K562 (cell line): ENCODE results near the gene FASTK. TPM values are rescaled to one million over a fixed set of nuclear protein-coding genes. Genes with fewer than 3 reads are reported as not detected.

Experiments used
- ATAC-seq: fragments of 200-7000 bp; cut with Tn5 transposase; 3 replicates; pipeline ENCODE4 v1.9.1; 2020; ENCODE audit warnings: moderate library complexity
- BruUV-seq: library from RNA; stranded (reverse); fragments of 400-500 nt; replicated peaks from 2 replicates; lab custom pipeline; 2021; lab: Mats Ljungman, UMichigan
- CTCF ChIA-PET: fragments of 300-600 bp; formaldehyde crosslinking; extraction: SDS; loops from one replicate; lab custom pipeline; 2021; ENCODE audit warnings: low intra/inter-chr PET ratio; lab: Yijun Ruan, JAX
- POLR2A ChIA-PET: fragments of 300-600, 350-650 bp; sonication (Branson Sonifier 250); formaldehyde crosslinking; extraction: SDS; loops from one replicate; lab custom pipeline; 2021; ENCODE audit warnings: antibody characterized with exemption, inconsistent platforms; lab: Yijun Ruan, JAX
- DNase-seq, 4 experiments: peaks; one replicate each; pipeline versions ENCODE4 v3.0.0 to v3.0.0-alpha.2; 2011 to 2018; ENCODE audit warnings: low spot score in 3 of 4, mixed read lengths in 3 of 4; ENCODE audit errors: extremely low read depth in 1 of 4
- FAIRE-seq: peaks from 2 replicates; lab custom pipeline; 2011; peaks lifted over from hg19 to GRCh38; lab: Jason Lieb, UNC
- H2AFZ ChIP-seq: 2 replicates; pipeline ENCODE4 v1.6.0; 2011; ENCODE audit warnings: low read depth, low read length, control low read depth, inconsistent platforms
- H3K27ac ChIP-seq: fragments of 200-600 bp; 3 replicates; pipeline ENCODE4 v1.8.0; 2011; ENCODE audit warnings: low read depth, mild to moderate bottlenecking, control low read depth, inconsistent platforms, low read length, moderate library complexity, mixed read lengths; ENCODE audit errors: extremely low read depth
- H3K27me3 ChIP-seq, 2 experiments: fragments of 300-600 bp in 1 of 2; 2 replicates in 1 of 2; 3 replicates in 1 of 2; pipeline versions ENCODE4 v1.6.0 to v1.8.0; 2011; ENCODE audit warnings: inconsistent platforms in 2 of 2, low read length in 2 of 2, mild to moderate bottlenecking in 1 of 2, mixed read lengths in 1 of 2, moderate library complexity in 1 of 2; ENCODE audit not compliant: control insufficient read depth in 2 of 2, insufficient read depth in 2 of 2
- H3K36me3 ChIP-seq: fragments of 300-600 bp; 3 replicates; pipeline ENCODE4 v1.8.0; 2011; ENCODE audit warnings: mild to moderate bottlenecking, low read length, inconsistent platforms; ENCODE audit not compliant: control insufficient read depth, insufficient read depth
- H3K4me1 ChIP-seq, 2 experiments: fragments of 200-600 bp in 1 of 2; replicated peaks in 1 of 2; 2 replicates in 1 of 2; 3 replicates in 1 of 2; pipeline versions ENCODE4 v1.5.1 to v1.8.0; 2011; ENCODE audit warnings: inconsistent platforms in 2 of 2, low read length in 2 of 2, mild to moderate bottlenecking in 1 of 2, mixed read lengths in 1 of 2, moderate library complexity in 1 of 2; ENCODE audit not compliant: control insufficient read depth in 2 of 2, insufficient read depth in 2 of 2
- H3K4me2 ChIP-seq: 2 replicates; pipeline ENCODE4 v1.6.1; 2011; ENCODE audit warnings: low read length, control low read depth, inconsistent platforms, mixed read lengths; ENCODE audit not compliant: insufficient read depth
- H3K4me3 ChIP-seq: fragments of 200-600 bp; sonication (generic), shearing (Covaris generic); 2 replicates; pipeline ENCODE4 v1.5.1; 2016; ENCODE audit warnings: control low read depth, inconsistent platforms
- H3K79me2 ChIP-seq: fragments of 200-600 bp; 3 replicates; pipeline ENCODE4 v1.8.0; 2011; ENCODE audit warnings: low read length, inconsistent platforms; ENCODE audit not compliant: control insufficient read depth, insufficient read depth
- H3K9ac ChIP-seq, 2 experiments: 2 replicates each; pipeline versions ENCODE4 v1.6.0 to v1.6.1; 2011; ENCODE audit warnings: low read depth in 2 of 2, low read length in 2 of 2, control low read depth in 1 of 2, inconsistent platforms in 1 of 2, mild to moderate bottlenecking in 1 of 2, mixed read lengths in 1 of 2; ENCODE audit not compliant: insufficient read depth in 1 of 2
- H3K9me1 ChIP-seq: one replicate; pipeline ENCODE4 v1.6.0; 2011; ENCODE audit warnings: inconsistent platforms, mild to moderate bottlenecking, low read length, moderate library complexity; ENCODE audit not compliant: control insufficient read depth, insufficient read depth
- H3K9me3 ChIP-seq: replicated peaks from 2 replicates; pipeline ENCODE4 v1.5.1; 2011; ENCODE audit warnings: low read depth, low read length, inconsistent platforms; ENCODE audit not compliant: control insufficient read depth, insufficient read depth
- H4K20me1 ChIP-seq: replicated peaks from 2 replicates; pipeline ENCODE4 v1.6.1; 2011; ENCODE audit warnings: low read length, inconsistent platforms, mixed read lengths; ENCODE audit not compliant: control insufficient read depth, insufficient read depth
- FOXK2 ChIP-seq, 2 experiments: fragments of 450-650 bp; IDR thresholded peaks in 1 of 2; conservative IDR thresholded peaks in 1 of 2; 2 replicates each; pipeline ENCODE4 v1.6.1; 2016; ENCODE audit warnings: low read depth in 2 of 2, mild to moderate bottlenecking in 1 of 2
- HDAC1 ChIP-seq, 2 experiments: fragments of 450-650 bp; IDR thresholded peaks; 2 replicates each; pipeline ENCODE4 v1.6.1; 2016 to 2017; ENCODE audit warnings: inconsistent platforms in 1 of 2, mild to moderate bottlenecking in 1 of 2, moderate library complexity in 1 of 2
- L3MBTL2 ChIP-seq: fragments of 450-650 bp; IDR thresholded peaks from 2 replicates; pipeline ENCODE4 v1.6.1; 2016; ENCODE audit warnings: mild to moderate bottlenecking, moderate library complexity
- LEF1 ChIP-seq: fragments of 450-650 bp; IDR thresholded peaks from 2 replicates; pipeline ENCODE4 v1.6.1; 2016; ENCODE audit warnings: mild to moderate bottlenecking
- MCM7 ChIP-seq, 2 experiments: fragments of 450-650 bp; IDR thresholded peaks; 2 replicates each; pipeline ENCODE4 v1.6.1; 2016 to 2018
- PHB ChIP-seq: fragments of 250-450 bp; sonication (Bioruptor Pico); IDR thresholded peaks from 2 replicates; pipeline ENCODE4 v1.5.0; 2021
- SLC30A9 ChIP-seq: fragments of 250-450 bp; sonication (Bioruptor Pico); IDR thresholded peaks from 2 replicates; pipeline ENCODE4 v1.8.0; 2022; ENCODE audit warnings: mild to moderate bottlenecking, moderate library complexity
- SUPT5H ChIP-seq: fragments of 450-650 bp; IDR thresholded peaks from 2 replicates; pipeline ENCODE4 v1.6.1; 2016
- ZBTB7A ChIP-seq: IDR thresholded peaks from 2 replicates; pipeline ENCODE4 v1.6.1; 2011; ENCODE audit warnings: low read depth, mild to moderate bottlenecking, low read length, moderate library complexity, borderline replicate concordance; ENCODE audit not compliant: control insufficient read depth
- ZNF175 ChIP-seq: fragments of 200-800 bp; sonication (Bioruptor generic); IDR thresholded peaks from 2 replicates; pipeline ENCODE4 v1.6.1; 2016; ENCODE audit warnings: low read depth, mild to moderate bottlenecking, missing genetic modification characterization, missing compliant biosample characterization
- WGBS: fragments of 100-300 bp; shearing (Covaris generic); methylation state at CpG from one replicate; pipeline ENCODE4 v1.1.6; 2016; ENCODE audit warnings: low coverage, mixed read lengths; ENCODE audit not compliant: insufficient coverage; ENCODE audit errors: missing lambda C conversion rate; 5-methylcytosine and 5-hydroxymethylcytosine counted together
- in situ Hi-C: fragments of 300-500 bp; cut with MboI; formaldehyde crosslinking; loops from 4 replicates; pipeline ENCODE4 v1.15.0; 2018; ENCODE audit warnings: inconsistent platforms, mixed read lengths
- intact Hi-C: fragments of 100-400 bp; cut with micrococcal nuclease; formaldehyde crosslinking; loops from 2 replicates; pipeline ENCODE4 v1.14.2; 2022
- polyA plus RNA-seq, 8 experiments: library from polyadenylated mRNA; depleted of rRNA in 4 of 8; stranded (reverse) in 5 of 8; unstranded in 3 of 8; fragments of >200 nt; fragmentation: Nextera tagmentation in 2 of 8; fragmentation: Illumina TruSeq in 1 of 8; extraction: Ambion mirVana in 2 of 8; extraction: Trizol in 1 of 8; gene quantifications; 2 replicates each; pipeline versions ENCODE4 v1.2.1 to v1.2.3, GENCODE V29; 2011 to 2014; ENCODE audit warnings: inconsistent platforms in 1 of 8, missing spikeins in 1 of 8
- total RNA-seq, 7 experiments: library from RNA; depleted of rRNA in 6 of 7; stranded (reverse); fragments of >200 nt in 6 of 7; fragmentation: Illumina TruSeq in 2 of 7; extraction: Trizol in 2 of 7; gene quantifications; 2 replicates each; pipeline versions ENCODE4 v1.2.1 to v1.2.3, GENCODE V29; 2011 to 2021; ENCODE audit warnings: low replicate concordance in 1 of 7
- TF ChIP-seq, protein P1 (sequence below): fragments of 450-650 bp; IDR thresholded peaks from 2 replicates; pipeline ENCODE4 v1.6.1; 2016; ENCODE audit warnings: borderline replicate concordance
- TF ChIP-seq, protein P2 (sequence below), 2 experiments: fragments of 250-450 bp in 1 of 2; fragments of 450-650 bp in 1 of 2; sonication (Bioruptor Pico) in 1 of 2; IDR thresholded peaks; 2 replicates each; pipeline versions ENCODE4 v1.6.1 to v1.8.0; 2016 to 2021; ENCODE audit warnings: mild to moderate bottlenecking in 2 of 2, moderate library complexity in 2 of 2, missing compliant biosample characterization in 1 of 2, missing genetic modification characterization in 1 of 2
- TF ChIP-seq, protein P3 (sequence below): fragments of 450-650 bp; formaldehyde crosslinking; IDR thresholded peaks from 2 replicates; pipeline ENCODE4 v1.4.0; 2020; ENCODE audit warnings: mild to moderate bottlenecking
- TF ChIP-seq, protein P4 (sequence below): fragments of 450-650 bp; IDR thresholded peaks from 2 replicates; pipeline ENCODE4 v1.6.1; 2016

FASTK gene
- total and polyA plus RNA-seq, 9 of the 15 experiments (the other 6 are each of a cell fraction or from before 2014, with no cell fraction given), result 0.51 to 150 (median 48.2) TPM

DNA sequence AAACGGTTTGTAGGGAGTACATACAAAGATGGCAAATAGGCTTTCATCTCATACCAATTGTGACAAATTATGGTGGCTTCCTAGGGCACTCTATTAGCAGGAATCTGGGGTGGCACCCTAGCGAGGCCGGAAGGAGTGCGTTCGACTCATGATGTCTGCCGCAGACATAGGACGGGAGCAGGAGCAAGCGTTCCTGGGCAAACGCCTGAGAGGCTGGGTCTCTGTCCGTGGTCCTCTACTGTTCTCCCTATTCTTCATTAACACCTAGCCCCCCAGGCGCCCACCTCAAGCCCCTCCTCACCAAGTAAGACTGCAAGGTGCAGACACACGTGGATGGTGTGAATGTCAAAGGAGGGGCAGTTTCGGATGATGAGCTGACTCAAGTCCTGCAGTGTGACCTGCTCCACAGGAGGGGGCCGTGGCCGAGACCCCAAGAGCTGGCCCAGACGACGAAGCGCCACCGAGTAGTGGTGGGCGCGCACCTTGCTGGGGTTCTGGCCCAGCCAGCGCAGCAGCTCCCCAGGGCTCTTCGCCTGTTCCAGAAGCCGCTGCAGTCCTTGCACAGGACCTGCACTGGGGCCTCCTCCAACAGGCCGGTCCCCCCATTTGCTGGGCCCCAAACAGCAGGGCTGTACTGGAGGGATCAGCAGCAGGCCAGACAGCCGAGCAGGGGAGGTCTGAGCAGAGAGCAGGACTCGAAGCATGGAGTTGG, 1.3 kb downstream of the FASTK start (continued):
- 0 out of 2 replicates have a peak, but pooled peaks have one; percentile 30 for TF ChIP-seq ZBTB7A

DNA sequence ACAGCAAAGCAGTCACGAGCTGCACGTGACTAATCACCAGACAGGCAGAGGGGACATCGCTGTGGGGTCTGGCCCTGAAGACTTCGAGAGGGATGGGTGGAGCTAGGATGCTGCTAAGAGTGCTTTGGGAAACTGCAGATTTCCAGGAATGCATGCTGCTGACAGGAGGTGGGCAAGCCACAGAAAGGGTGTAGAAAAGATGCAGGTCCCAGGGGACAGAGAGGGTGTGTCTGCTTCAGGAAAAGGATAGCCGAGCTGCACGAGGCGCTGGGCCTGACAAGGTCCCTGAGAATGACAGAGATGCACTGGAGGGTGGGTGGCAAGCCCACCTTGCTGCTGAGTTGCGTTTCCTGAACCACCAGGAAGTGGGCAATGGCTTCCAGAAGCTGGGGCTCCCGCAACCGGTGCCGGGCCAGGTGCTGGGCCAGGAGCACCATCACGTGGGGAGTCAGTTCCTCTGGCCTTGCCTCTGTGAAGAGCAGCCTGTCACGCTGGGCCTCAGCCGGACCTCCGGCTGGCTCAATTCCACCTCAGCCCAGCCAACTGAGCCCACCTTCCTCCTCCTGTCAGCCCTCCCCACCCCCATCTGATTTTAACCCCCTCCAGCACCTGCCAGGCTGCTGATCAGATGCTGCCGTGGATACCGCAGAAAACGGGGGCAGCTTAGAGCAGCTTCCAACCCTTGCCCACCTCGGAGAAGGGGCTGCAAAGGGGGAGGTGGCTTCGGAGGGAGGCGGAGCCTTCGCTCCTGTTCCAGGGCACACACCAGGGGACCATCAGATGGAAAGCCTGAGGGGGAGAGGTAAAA, 2.2 kb downstream of the FASTK start:
- intact Hi-C loops, result no loop called here
- no peak for ATAC-seq
- no peaks in the 10 kb centered on the region for H3K9me3 ChIP-seq
- H2AFZ ChIP-seq, result no peak overlapping the region
- POLR2A ChIA-PET, result interaction anchor here (0.6 to 2.8 kb wide), 9 partner anchors 10 to 110 kb away, joined by 3 to 18 read pairs (median 4); partner anchors contain the start of gene ASIC3
- no peak for FAIRE-seq
- H3K4me1 ChIP-seq, result peaks cover 32 to 87% of the 10 kb centered on the region in 2 experiments
- H3K27me3 ChIP-seq, result no peaks in the 10 kb centered on the region
- peaks cover 46% of the 10 kb centered on the region for H3K79me2 ChIP-seq
- peak overlapping the region in 1 of 2 experiments; percentile 84; a peak in 2 of 4 replicates for H3K9ac ChIP-seq
- 58% methylated on average over 22 of the region's 22 CpGs for WGBS
- H4K20me1 ChIP-seq, result peaks cover 5% of the 10 kb centered on the region
- CTCF ChIA-PET, result no interaction called here
- peaks cover 73% of the 10 kb centered on the region for H3K36me3 ChIP-seq
- in situ Hi-C loops, result no loop called here
- no TSS peak for BruUV-seq
- DNase-seq, result peak in 1 of 4 experiments; percentile 73
- H3K4me2 ChIP-seq, result peak overlapping the region; percentile 97; the same call in 1 of the 2 replicates
- no peak overlapping the region for H3K4me3 ChIP-seq
- peak overlapping the region; percentile 1; the same call in 1 of the 3 replicates for H3K27ac ChIP-seq
- no peaks in the 10 kb centered on the region for H3K9me1 ChIP-seq
- TF ChIP-seq MCM7 (IDR thresholded peaks at IDR 0.05) (no peak), L3MBTL2 (0 out of 2 replicates have a peak, but pooled peaks have one; percentile 10), ZNF175 (no peak), FOXK2 (conservative IDR thresholded peaks at IDR 0.05 in 1 of 2, IDR thresholded peaks at IDR 0.05 in 1 of 2; ENCODE audit: low read depth in 2 of 2) (peak in 1 of 2 experiments; percentile 64; a peak in 1 of 4 replicates), SUPT5H (peak; percentile 20), SLC30A9 (CRISPR knock-in tag) (no peak), PHB (CRISPR knock-in tag) (peak; percentile 73; the same call in 1 of the 2 replicates), HDAC1 (IDR thresholded peaks at IDR 0.05) (peak in 1 of 2 experiments; percentile 34; a peak in 1 of 4 replicates), LEF1 (peak; percentile 46; the same call in 1 of the 2 replicates)
- TF ChIP-seq, protein P1, sequence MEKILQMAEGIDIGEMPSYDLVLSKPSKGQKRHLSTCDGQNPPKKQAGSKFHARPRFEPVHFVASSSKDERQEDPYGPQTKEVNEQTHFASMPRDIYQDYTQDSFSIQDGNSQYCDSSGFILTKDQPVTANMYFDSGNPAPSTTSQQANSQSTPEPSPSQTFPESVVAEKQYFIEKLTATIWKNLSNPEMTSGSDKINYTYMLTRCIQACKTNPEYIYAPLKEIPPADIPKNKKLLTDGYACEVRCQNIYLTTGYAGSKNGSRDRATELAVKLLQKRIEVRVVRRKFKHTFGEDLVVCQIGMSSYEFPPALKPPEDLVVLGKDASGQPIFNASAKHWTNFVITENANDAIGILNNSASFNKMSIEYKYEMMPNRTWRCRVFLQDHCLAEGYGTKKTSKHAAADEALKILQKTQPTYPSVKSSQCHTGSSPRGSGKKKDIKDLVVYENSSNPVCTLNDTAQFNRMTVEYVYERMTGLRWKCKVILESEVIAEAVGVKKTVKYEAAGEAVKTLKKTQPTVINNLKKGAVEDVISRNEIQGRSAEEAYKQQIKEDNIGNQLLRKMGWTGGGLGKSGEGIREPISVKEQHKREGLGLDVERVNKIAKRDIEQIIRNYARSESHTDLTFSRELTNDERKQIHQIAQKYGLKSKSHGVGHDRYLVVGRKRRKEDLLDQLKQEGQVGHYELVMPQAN, result peak; percentile 60; the same call in 1 of the 2 replicates
- TF ChIP-seq, protein P2, sequence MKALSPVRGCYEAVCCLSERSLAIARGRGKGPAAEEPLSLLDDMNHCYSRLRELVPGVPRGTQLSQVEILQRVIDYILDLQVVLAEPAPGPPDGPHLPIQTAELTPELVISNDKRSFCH (CRISPR knock-in tag; IDR thresholded peaks at IDR 0.05), result no peak
- TF ChIP-seq, protein P2 (tag; IDR thresholded peaks at IDR 0.05), result no peak
- TF ChIP-seq, protein P3, sequence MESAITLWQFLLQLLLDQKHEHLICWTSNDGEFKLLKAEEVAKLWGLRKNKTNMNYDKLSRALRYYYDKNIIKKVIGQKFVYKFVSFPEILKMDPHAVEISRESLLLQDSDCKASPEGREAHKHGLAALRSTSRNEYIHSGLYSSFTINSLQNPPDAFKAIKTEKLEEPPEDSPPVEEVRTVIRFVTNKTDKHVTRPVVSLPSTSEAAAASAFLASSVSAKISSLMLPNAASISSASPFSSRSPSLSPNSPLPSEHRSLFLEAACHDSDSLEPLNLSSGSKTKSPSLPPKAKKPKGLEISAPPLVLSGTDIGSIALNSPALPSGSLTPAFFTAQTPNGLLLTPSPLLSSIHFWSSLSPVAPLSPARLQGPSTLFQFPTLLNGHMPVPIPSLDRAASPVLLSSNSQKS, result no peak
- TF ChIP-seq, protein P4, sequence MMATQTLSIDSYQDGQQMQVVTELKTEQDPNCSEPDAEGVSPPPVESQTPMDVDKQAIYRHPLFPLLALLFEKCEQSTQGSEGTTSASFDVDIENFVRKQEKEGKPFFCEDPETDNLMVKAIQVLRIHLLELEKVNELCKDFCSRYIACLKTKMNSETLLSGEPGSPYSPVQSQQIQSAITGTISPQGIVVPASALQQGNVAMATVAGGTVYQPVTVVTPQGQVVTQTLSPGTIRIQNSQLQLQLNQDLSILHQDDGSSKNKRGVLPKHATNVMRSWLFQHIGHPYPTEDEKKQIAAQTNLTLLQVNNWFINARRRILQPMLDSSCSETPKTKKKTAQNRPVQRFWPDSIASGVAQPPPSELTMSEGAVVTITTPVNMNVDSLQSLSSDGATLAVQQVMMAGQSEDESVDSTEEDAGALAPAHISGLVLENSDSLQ, result peak; percentile 41
